Transverse colon (tissue), 4 donors: ENCODE measurements around the gene CRTC2. TPM values are rescaled to one million over a fixed set of nuclear protein-coding genes. Genes with fewer than 3 reads are reported as not detected.

ENCODE experiments used
- DNase-seq: peaks from one replicate; pipeline ENCODE4 v3.0.0-alpha.2; 2019
- H3K27ac ChIP-seq, 4 donors: fragments of 200-600 bp; sonication (generic); 2 replicates each; pipeline ENCODE4 v1.5.1; 2016 to 2018; ENCODE audit warnings: inconsistent platforms in 4 of 4
- H3K27me3 ChIP-seq: fragments of 200-600 bp; sonication (generic); 2 replicates; pipeline ENCODE4 v1.5.1; 2017; ENCODE audit warnings: inconsistent platforms
- H3K36me3 ChIP-seq, 4 donors: fragments of 200-600 bp; sonication (generic); 2 replicates each; pipeline ENCODE4 v1.5.1; 2017 to 2019; ENCODE audit warnings: inconsistent platforms in 4 of 4
- H3K4me1 ChIP-seq, 4 donors: fragments of 200-600 bp; sonication (generic); 2 replicates each; pipeline ENCODE4 v1.5.1; 2017 to 2020; ENCODE audit warnings: inconsistent platforms in 4 of 4
- H3K4me3 ChIP-seq, 4 donors: fragments of 200-600 bp; sonication (generic); 1 replicate in 1 of 4; 2 replicates in 3 of 4; pipeline versions ENCODE4 v1.5.1 to v1.6.1; 2017 to 2019; ENCODE audit warnings: inconsistent platforms in 4 of 4
- H3K9me3 ChIP-seq, 2 donors: fragments of 200-600 bp; sonication (generic); 2 replicates each; pipeline ENCODE4 v1.5.1; 2017 to 2019; ENCODE audit warnings: inconsistent platforms in 2 of 2
- CTCF ChIP-seq, 5 experiments: fragments of 200-600 bp in 3 of 5; fragments of 450-650 bp in 2 of 5; sonication (generic) in 3 of 5; IDR thresholded peaks; 1 replicate in 2 of 5; 2 replicates in 3 of 5; pipeline ENCODE4 v1.5.1; 2016 to 2017; ENCODE audit warnings: antibody characterized with exemption in 5 of 5, inconsistent platforms in 3 of 5, mild to moderate bottlenecking in 2 of 5, moderate library complexity in 1 of 5
- EP300 ChIP-seq: sonication (generic); formaldehyde crosslinking; IDR thresholded peaks from one replicate; pipeline ENCODE4 v1.6.1; 2017; ENCODE audit warnings: antibody characterized with exemption, low read depth
- POLR2A ChIP-seq: fragments of 450-650 bp; IDR thresholded peaks from one replicate; pipeline ENCODE4 v1.6.1; 2016; ENCODE audit warnings: antibody characterized with exemption, mild to moderate bottlenecking, moderate library complexity
- POLR2AphosphoS5 ChIP-seq, 3 donors: sonication (generic); formaldehyde crosslinking; IDR thresholded peaks; one replicate each; pipeline ENCODE4 v1.6.1; 2016; ENCODE audit warnings: antibody characterized with exemption in 3 of 3
- WGBS, 2 donors: methylation state at CpG; one replicate each; pipeline ENCODE4 v1.1.5; 2018; ENCODE audit warnings: low coverage in 1 of 2; 5-methylcytosine and 5-hydroxymethylcytosine counted together
- in situ Hi-C, 4 donors: fragments of 200-750 bp; cut with MboI; loops; one replicate each; pipeline versions ENCODE4 v1.15.0 to v1.15.1; 2017; ENCODE audit warnings: low sequenced_read_pairs in 3 of 4, low pct_ligation_motif_present in 1 of 4, low pct_unique_long_range_greater_than_20kb in 1 of 4
- intact Hi-C: fragments of 100-400 bp; cut with DNase I; formaldehyde crosslinking; loops from one replicate; pipeline ENCODE4 v1.15.1; 2023; ENCODE audit warnings: low total_unique reads
- total RNA-seq, 4 donors: library from RNA; depleted of rRNA; stranded (reverse); fragments of >200 nt; gene quantifications; one replicate each; pipeline ENCODE4 v1.1.0, GENCODE V29; 2016

Gene CRTC2
- total RNA-seq, 4 donors from 2014 or later = 13.3 to 32.5 (median 21.4) TPM

DNA sequence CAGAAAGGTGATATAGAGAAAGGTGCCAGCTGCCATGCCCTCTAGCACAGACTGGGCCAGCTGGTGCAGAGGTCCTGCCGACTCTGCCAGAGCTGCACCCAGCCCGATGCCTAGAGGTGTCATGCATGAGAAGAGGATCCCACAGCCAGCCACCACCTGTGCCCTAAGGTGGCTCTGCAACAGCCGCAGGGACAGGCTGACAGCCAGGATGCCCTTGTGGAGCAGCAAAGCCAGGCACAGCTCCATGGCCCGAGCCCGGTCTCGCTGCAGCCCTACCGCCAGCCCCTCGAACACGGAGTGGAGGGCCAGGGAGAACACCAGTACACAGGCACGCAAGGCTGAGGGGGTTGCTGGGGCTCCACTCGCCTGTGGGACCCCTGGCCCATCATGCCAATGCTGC lies 1.8 kb upstream of the CRTC2 start:
- intact Hi-C loops (no loop called here), in situ Hi-C loops (loop anchor here in 1 of 4 donors (25.0 kb wide), 1 partner anchor 298 kb away; the partner anchor contains the start of genes ILF2 and SNAPIN)
- Histone ChIP-seq H3K27me3 (no peaks in the 10 kb centered on the region), H3K9me3 (no peaks in the 10 kb centered on the region), H3K4me1 (peaks cover 28 to 57% (median 46%) of the 10 kb centered on the region in 4 donors), H3K36me3 (no peaks in the 10 kb centered on the region), H3K27ac (peak overlapping the region in 1 of 4 donors; percentile 97), H3K4me3 (no peak overlapping the region)
- no peak for TF ChIP-seq POLR2AphosphoS5 (IDR thresholded peaks at IDR 0.05)
- no peak for TF ChIP-seq POLR2A
- no peak for TF ChIP-seq EP300
- no peak for TF ChIP-seq CTCF (IDR thresholded peaks at IDR 0.05)
- DNase-seq = no peak
- WGBS, 2 donors = 93 to 100% methylated on average over 2 to 11 of the region's 11 CpGs

DNA sequence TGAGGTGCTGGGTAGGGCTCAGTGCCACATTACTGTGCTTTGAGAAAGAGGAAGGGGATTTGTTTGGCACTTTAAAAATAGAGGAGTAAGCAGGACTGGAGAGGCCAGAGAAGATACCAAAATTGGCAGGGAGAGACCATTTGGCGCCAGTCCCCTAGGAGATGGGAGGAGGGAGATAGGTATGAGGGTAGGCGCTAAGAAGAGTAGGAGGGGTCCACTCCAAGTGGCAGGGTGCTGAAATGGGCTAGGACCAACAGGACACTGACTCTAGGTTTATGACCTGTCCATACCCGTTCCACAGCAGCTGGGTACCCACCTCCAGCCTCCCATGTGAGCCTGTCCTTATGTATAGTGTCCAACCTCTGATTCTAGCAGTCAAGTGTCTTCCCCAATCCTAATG lies 1.0 kb upstream of the CRTC2 start:
- H3K36me3 ChIP-seq = no peaks in the 10 kb centered on the region
- intact Hi-C loops = no loop called here
- no peak for DNase-seq
- 85% methylated on average over 2 to 3 of the region's 3 CpGs for WGBS, 2 donors
- no peaks in the 10 kb centered on the region for H3K9me3 ChIP-seq
- in situ Hi-C loops = loop anchor here in 1 of 4 donors (25.0 kb wide), 1 partner anchor 297 kb away; the partner anchor contains the start of genes ILF2 and SNAPIN
- peak overlapping the region; percentile 94 to 98 (median 96) for H3K27ac ChIP-seq
- H3K27me3 ChIP-seq = no peaks in the 10 kb centered on the region
- H3K4me3 ChIP-seq = no peak overlapping the region
- H3K4me1 ChIP-seq = peaks cover 27 to 53% (median 45%) of the 10 kb centered on the region in 4 donors
- no peak for TF ChIP-seq CTCF (IDR thresholded peaks at IDR 0.05)
- TF ChIP-seq POLR2A = no peak
- TF ChIP-seq EP300 = no peak
- TF ChIP-seq POLR2AphosphoS5 (IDR thresholded peaks at IDR 0.05) = no peak

GRCh38 chr1:153958961-153959260 lies 499 bp upstream of the CRTC2 start:
- peaks cover 27 to 48% (median 40%) of the 10 kb centered on the region in 4 donors for H3K4me1 ChIP-seq
- H3K4me3 ChIP-seq = peak overlapping the region in 3 of 4 donors; percentile 86 to 98 (median 96)
- no peaks in the 10 kb centered on the region for H3K27me3 ChIP-seq
- H3K36me3 ChIP-seq = no peaks in the 10 kb centered on the region
- H3K27ac ChIP-seq = peak overlapping the region; percentile 94 to 98 (median 96)
- in situ Hi-C loops = loop anchor here in 1 of 4 donors (25.0 kb wide), 1 partner anchor 297 kb away; the partner anchor contains the start of genes ILF2 and SNAPIN
- no peaks in the 10 kb centered on the region for H3K9me3 ChIP-seq
- TF ChIP-seq POLR2AphosphoS5 (IDR thresholded peaks at IDR 0.05) (no peak), CTCF (IDR thresholded peaks at IDR 0.05) (no peak)
- peak; percentile 29 for DNase-seq
- intact Hi-C loops = no loop called here
- 3 to 16% methylated on average over 3 to 4 of the region's 4 CpGs for WGBS, 2 donors

DNA sequence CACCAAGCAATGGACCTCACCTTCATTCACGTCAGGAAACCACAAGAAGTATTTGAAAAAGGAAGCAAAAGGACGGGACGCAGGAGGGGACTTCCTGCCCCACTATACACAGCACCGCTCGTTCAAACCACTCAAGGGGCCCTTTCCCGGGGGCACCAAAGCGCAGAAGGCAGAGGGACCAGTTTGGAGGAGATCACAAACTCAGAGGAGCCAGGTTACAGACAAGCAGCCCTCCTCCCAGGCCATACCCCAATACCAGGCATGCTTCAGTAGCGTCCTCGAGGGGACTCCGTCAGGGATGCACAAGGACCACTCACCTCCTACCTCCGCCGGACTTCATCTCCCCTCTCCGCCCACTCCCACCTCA lies 685 bp downstream of the CRTC2 start:
- Histone ChIP-seq H3K27ac (peak overlapping the region; percentile 94 to 98 (median 96)), H3K4me3 (peak overlapping the region; percentile 79 to 98 (median 91)), H3K9me3 (no peaks in the 10 kb centered on the region), H3K4me1 (peaks cover 27 to 45% (median 36%) of the 10 kb centered on the region in 4 donors), H3K36me3 (peaks cover 0 to 3% (median 0%) of the 10 kb centered on the region in 4 donors), H3K27me3 (no peaks in the 10 kb centered on the region)
- intact Hi-C loops (no loop called here), in situ Hi-C loops (loop anchor here in 1 of 4 donors (25.0 kb wide), 1 partner anchor 295 kb away; the partner anchor contains the start of genes ILF2 and SNAPIN)
- TF ChIP-seq POLR2AphosphoS5 (IDR thresholded peaks at IDR 0.05) = no peak
- TF ChIP-seq POLR2A = no peak
- no peak for TF ChIP-seq CTCF (IDR thresholded peaks at IDR 0.05)
- TF ChIP-seq EP300 = no peak
- 0 to 1% methylated on average over 7 to 13 of the region's 13 CpGs for WGBS, 2 donors
- DNase-seq = peak; percentile 46
